LHCN-M2 (cell line): ENCODE data around the gene MCM3AP. TPM values are rescaled to one million over a fixed set of nuclear protein-coding genes. Genes with fewer than 3 reads are reported as not detected.

ENCODE experiments used
- DNase-seq: peaks from one replicate; pipeline ENCODE4 v3.0.0-alpha.2; 2012; ENCODE audit warnings: low read depth
- polyA plus RNA-seq: library from polyadenylated mRNA; unstranded; fragments of >200 nt; gene quantifications from one replicate; pipeline ENCODE4 v1.2.1, GENCODE V29; 2012; ENCODE audit warnings: missing spikeins
- total RNA-seq: library from RNA; depleted of rRNA; stranded (reverse); fragments of >200 nt; gene quantifications from 2 replicates; pipeline ENCODE4 v1.2.3, GENCODE V29; 2014; rRNA removed

The MCM3AP gene
- total RNA-seq, result 79.3 and 81.1 TPM in 2 replicates
- 39.9 TPM for polyA plus RNA-seq

- DNase-seq, result no peak
These were observed at the start of gene MCM3AP for GRCh38 chr21:46285206-46285661. Gene MCM3AP, minus strand, starts transcription at chr21:46285611. Its CDS starts 325 bp downstream, at chr21:46285286.

- no peak for DNase-seq
These were observed 49.1 kb upstream of the MCM3AP start for GRCh38 chr21:46334351-46335140.

- DNase-seq, result no peak
These were observed 44.4 kb upstream of the MCM3AP start for GRCh38 chr21:46329796-46330195.

- no peak for DNase-seq
These were observed 42.7 kb upstream of the MCM3AP start for GRCh38 chr21:46328151-46328550.

GRCh38 chr21:46327711-46328110 is 42.3 kb upstream of the MCM3AP start:
- DNase-seq, result no peak

- DNase-seq, result no peak
These were observed 40.8 kb upstream of the MCM3AP start for GRCh38 chr21:46326110-46326703.

- DNase-seq, result peak; percentile 29
These were observed 39.9 kb upstream of the MCM3AP start for GRCh38 chr21:46325073-46325912.

- DNase-seq, result peak; percentile 71
These were observed 39.1 kb upstream of the MCM3AP start for GRCh38 chr21:46324390-46325072.

GRCh38 chr21:46323710-46324389 is 38.4 kb upstream of the MCM3AP start, which contains the start of the genes C21orf58 and PCNT:
Gene C21orf58, minus strand, starts transcription at chr21:46323870. Its CDS starts 1,132 bp downstream, at chr21:46322738.
Gene PCNT, plus strand, starts transcription at chr21:46324156. Its CDS starts 73 bp downstream, at chr21:46324229.
- DNase-seq, result peak; percentile 97

- DNase-seq, result peak; percentile 15
These were observed 37.9 kb upstream of the MCM3AP start for GRCh38 chr21:46323227-46323709.

- DNase-seq, result peak; percentile 41
These were observed 37.2 kb upstream of the MCM3AP start for GRCh38 chr21:46322351-46323226.

GRCh38 chr21:46320331-46320801 is 35.0 kb upstream of the MCM3AP start:
- no peak for DNase-seq

- DNase-seq, result no peak
These were observed 33.8 kb upstream of the MCM3AP start for GRCh38 chr21:46319186-46319585.

GRCh38 chr21:46318464-46318845 is 33.0 kb upstream of the MCM3AP start:
- DNase-seq, result no peak

- DNase-seq, result no peak
These were observed 32.5 kb upstream of the MCM3AP start for GRCh38 chr21:46317710-46318463.

- DNase-seq, result no peak
These were observed 31.4 kb upstream of the MCM3AP start for GRCh38 chr21:46316708-46317324.

GRCh38 chr21:46314441-46315020 is 29.1 kb upstream of the MCM3AP start:
- DNase-seq, result no peak

- DNase-seq, result no peak
These were observed 27.5 kb upstream of the MCM3AP start for GRCh38 chr21:46312949-46313348.
